OCI-LY7 (cell line): ENCODE measurements around the gene DOCK9. TPM values are rescaled to one million over a fixed set of nuclear protein-coding genes. Genes with fewer than 3 reads are reported as not detected.

ENCODE experiments used
- BruUV-seq: library from RNA; stranded (reverse); fragments of 400-500 nt; replicated peaks from 2 replicates; lab custom pipeline; 2021; lab: Mats Ljungman, UMichigan
- CTCF ChIA-PET: fragments of 300-600 bp; sonication (Branson Sonifier 250); formaldehyde crosslinking; loops from one replicate; lab custom pipeline; 2022; ENCODE audit warnings: antibody characterized with exemption; ENCODE audit not compliant: unreplicated experiment; lab: Charles Lee
- POLR2A ChIA-PET: fragments of 300-600 bp; sonication (Branson Sonifier 250); formaldehyde crosslinking; loops from one replicate; lab custom pipeline; 2022; ENCODE audit warnings: antibody characterized with exemption; lab: Charles Lee
- DNase-seq: peaks from one replicate; pipeline ENCODE4 v3.0.0-alpha.2; 2015; ENCODE audit warnings: low spot score
- H2AFZ ChIP-seq: fragments of 200-600 bp; sonication (generic), shearing (Covaris generic); 2 replicates; pipeline ENCODE4 v1.6.1; 2014; ENCODE audit warnings: mild to moderate bottlenecking, antibody characterized with exemption, low read length, moderate library complexity
- H3K27ac ChIP-seq: fragments of 200-600 bp; sonication (generic); 2 replicates; pipeline ENCODE4 v1.5.1; 2014; ENCODE audit warnings: mixed run types, low read depth, mild to moderate bottlenecking, moderate library complexity, low read length, inconsistent platforms; ENCODE audit not compliant: poor library complexity, severe bottlenecking
- H3K36me3 ChIP-seq: fragments of 200-600 bp; sonication (generic); 2 replicates; pipeline ENCODE4 v1.6.1; 2014; ENCODE audit warnings: mild to moderate bottlenecking, antibody characterized with exemption, low read length, moderate library complexity, mixed read lengths; ENCODE audit not compliant: insufficient read depth
- H3K4me1 ChIP-seq: fragments of 200-600 bp; sonication (generic); 2 replicates; pipeline ENCODE4 v1.5.1; 2014; ENCODE audit warnings: mild to moderate bottlenecking, low read length; ENCODE audit not compliant: insufficient read depth, poor library complexity, severe bottlenecking
- H3K4me2 ChIP-seq: fragments of 200-600 bp; sonication (generic); 2 replicates; pipeline ENCODE4 v1.6.1; 2014; ENCODE audit warnings: mild to moderate bottlenecking, low read length
- H3K4me3 ChIP-seq: fragments of 200-600 bp; sonication (generic); 2 replicates; pipeline ENCODE4 v1.5.1; 2014; ENCODE audit warnings: mild to moderate bottlenecking, low read depth, low read length; ENCODE audit not compliant: poor library complexity, severe bottlenecking
- H3K79me2 ChIP-seq: fragments of 200-600 bp; sonication (generic); 2 replicates; pipeline ENCODE4 v1.6.1; 2016; ENCODE audit warnings: low read depth, mild to moderate bottlenecking, low read length, moderate library complexity, mixed read lengths; ENCODE audit not compliant: insufficient read depth
- H3K9me2 ChIP-seq: fragments of 200-600 bp; sonication (generic); 2 replicates; pipeline ENCODE4 v1.6.1; 2016; ENCODE audit warnings: mild to moderate bottlenecking, low read length, mixed read lengths; ENCODE audit not compliant: insufficient read depth
- H3K9me3 ChIP-seq: fragments of 200-600 bp; sonication (generic); 2 replicates; pipeline ENCODE4 v1.6.1; 2014; ENCODE audit warnings: mild to moderate bottlenecking, mixed run types, low read length, mixed read lengths
- H4K20me1 ChIP-seq: fragments of 200-600 bp; sonication (generic); 2 replicates; pipeline ENCODE4 v1.6.1; 2014; ENCODE audit warnings: mild to moderate bottlenecking, antibody characterized with exemption, low read length, moderate library complexity, mixed read lengths; ENCODE audit not compliant: insufficient read depth
- EZH2phosphoT487 ChIP-seq: fragments of 200-600 bp; sonication (generic); IDR thresholded peaks from 2 replicates; pipeline ENCODE4 v1.6.1; 2018; ENCODE audit warnings: low read depth, borderline replicate concordance, mild to moderate bottlenecking, mixed run types, antibody characterized with exemption, low read length, moderate library complexity, mixed read lengths
- intact Hi-C: fragments of 100-400 bp; cut with micrococcal nuclease; formaldehyde crosslinking; loops from one replicate; pipeline ENCODE4 v1.10.0; 2022; ENCODE audit not compliant: unreplicated experiment
- total RNA-seq, 2 experiments: library from RNA; depleted of rRNA in 1 of 2; stranded (reverse); fragments of >200 nt in 1 of 2; shearing (Covaris generic) in 1 of 2; gene quantifications; 2 replicates each; pipeline ENCODE4 v1.2.3, GENCODE V29; 2014 to 2022
- TF ChIP-seq, protein P1 (sequence below): fragments of 200-600 bp; sonication (generic); conservative IDR thresholded peaks from 2 replicates; pipeline ENCODE4 v1.5.1; 2014; ENCODE audit warnings: mild to moderate bottlenecking, antibody characterized with exemption, low read length, moderate library complexity, mixed read lengths

DOCK9 gene
- total RNA-seq, 2 experiments from 2014 or later, result 24.0 to 28.0 TPM

DNA sequence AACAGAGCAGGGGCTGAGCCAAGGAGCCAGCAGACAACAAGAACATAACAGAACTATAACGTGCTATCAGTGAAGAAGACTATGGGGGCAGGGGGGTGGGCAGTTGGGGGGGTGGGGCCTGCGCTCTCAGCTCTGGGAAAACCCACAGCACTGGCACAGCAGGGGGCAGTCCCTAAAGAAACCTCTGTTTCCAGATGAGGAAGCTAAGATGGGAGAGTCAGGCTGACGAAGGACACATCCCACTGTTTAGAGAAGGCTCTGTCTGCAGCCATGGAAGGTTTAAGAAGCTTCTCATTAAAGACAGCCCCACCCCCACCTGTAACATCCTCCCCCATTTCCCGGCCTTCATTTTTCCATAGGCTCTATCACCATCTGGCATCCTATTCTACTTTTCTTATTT lies 7.1 kb upstream of the DOCK9 start:
- ChIA-PET POLR2A (interaction anchor here (0.6 to 1.5 kb wide), 2 partner anchors 9 to 734 kb away, joined by 3 to 4 read pairs; no protein-coding TSS in a partner anchor), CTCF (no interaction called here)
- no peaks in the 10 kb centered on the region for H3K9me2 ChIP-seq
- TF ChIP-seq, protein P1, sequence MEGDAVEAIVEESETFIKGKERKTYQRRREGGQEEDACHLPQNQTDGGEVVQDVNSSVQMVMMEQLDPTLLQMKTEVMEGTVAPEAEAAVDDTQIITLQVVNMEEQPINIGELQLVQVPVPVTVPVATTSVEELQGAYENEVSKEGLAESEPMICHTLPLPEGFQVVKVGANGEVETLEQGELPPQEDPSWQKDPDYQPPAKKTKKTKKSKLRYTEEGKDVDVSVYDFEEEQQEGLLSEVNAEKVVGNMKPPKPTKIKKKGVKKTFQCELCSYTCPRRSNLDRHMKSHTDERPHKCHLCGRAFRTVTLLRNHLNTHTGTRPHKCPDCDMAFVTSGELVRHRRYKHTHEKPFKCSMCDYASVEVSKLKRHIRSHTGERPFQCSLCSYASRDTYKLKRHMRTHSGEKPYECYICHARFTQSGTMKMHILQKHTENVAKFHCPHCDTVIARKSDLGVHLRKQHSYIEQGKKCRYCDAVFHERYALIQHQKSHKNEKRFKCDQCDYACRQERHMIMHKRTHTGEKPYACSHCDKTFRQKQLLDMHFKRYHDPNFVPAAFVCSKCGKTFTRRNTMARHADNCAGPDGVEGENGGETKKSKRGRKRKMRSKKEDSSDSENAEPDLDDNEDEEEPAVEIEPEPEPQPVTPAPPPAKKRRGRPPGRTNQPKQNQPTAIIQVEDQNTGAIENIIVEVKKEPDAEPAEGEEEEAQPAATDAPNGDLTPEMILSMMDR, result no peak
- TF ChIP-seq EZH2phosphoT487, result no peak
- H3K79me2 ChIP-seq, result no peaks in the 10 kb centered on the region
- no peaks in the 10 kb centered on the region for H3K4me1 ChIP-seq
- intact Hi-C loops, result no loop called here
- no peaks in the 10 kb centered on the region for H3K36me3 ChIP-seq
- H2AFZ ChIP-seq, result no peak overlapping the region
- BruUV-seq, result no TSS peak
- H3K4me3 ChIP-seq, result no peak overlapping the region
- no peaks in the 10 kb centered on the region for H3K9me3 ChIP-seq
- no peak overlapping the region for H3K27ac ChIP-seq
- H4K20me1 ChIP-seq, result no peaks in the 10 kb centered on the region
- DNase-seq, result no peak
- H3K4me2 ChIP-seq, result no peak overlapping the region

GRCh38 chr13:98984118-98984517 lies 6.3 kb upstream of the DOCK9 start:
- BruUV-seq, result no TSS peak
- ChIA-PET POLR2A (no interaction called here), CTCF (no interaction called here)
- Histone ChIP-seq H3K4me1 (no peaks in the 10 kb centered on the region), H3K4me3 (no peak overlapping the region), H3K4me2 (no peak overlapping the region), H4K20me1 (no peaks in the 10 kb centered on the region), H3K36me3 (no peaks in the 10 kb centered on the region), H3K9me3 (no peaks in the 10 kb centered on the region), H3K79me2 (no peaks in the 10 kb centered on the region), H3K27ac (no peak overlapping the region), H3K9me2 (no peaks in the 10 kb centered on the region), H2AFZ (no peak overlapping the region)
- intact Hi-C loops, result no loop called here
- no peak for DNase-seq
- TF ChIP-seq EZH2phosphoT487, result no peak

DNA sequence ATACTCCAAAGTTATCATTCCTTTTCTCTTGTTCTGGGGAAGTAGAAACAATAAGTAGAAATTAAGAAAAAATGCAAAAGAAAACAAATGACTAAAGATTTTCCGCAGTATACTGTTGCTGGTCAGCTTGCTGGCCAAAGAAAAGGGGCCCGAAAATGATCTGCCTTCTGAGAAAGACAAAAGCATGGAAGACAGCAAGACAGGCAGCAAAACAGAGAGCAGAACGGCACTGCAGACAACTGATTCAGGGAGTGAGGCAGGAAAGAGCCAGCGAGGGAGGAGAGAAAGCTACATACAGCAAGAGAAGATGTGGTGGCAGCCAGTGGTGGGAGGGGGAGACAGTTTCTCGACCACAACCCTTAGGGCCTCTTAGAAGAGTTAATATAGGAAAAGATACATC lies 5.3 kb upstream of the DOCK9 start:
- no peaks in the 10 kb centered on the region for H4K20me1 ChIP-seq
- H3K36me3 ChIP-seq, result no peaks in the 10 kb centered on the region
- H3K4me3 ChIP-seq, result no peak overlapping the region
- no peak overlapping the region for H3K4me2 ChIP-seq
- intact Hi-C loops, result no loop called here
- H3K79me2 ChIP-seq, result no peaks in the 10 kb centered on the region
- DNase-seq, result no peak
- no peaks in the 10 kb centered on the region for H3K9me3 ChIP-seq
- no TSS peak for BruUV-seq
- ChIA-PET POLR2A (no interaction called here), CTCF (no interaction called here)
- no peaks in the 10 kb centered on the region for H3K4me1 ChIP-seq
- no peak overlapping the region for H2AFZ ChIP-seq
- no peak overlapping the region for H3K27ac ChIP-seq
- no peaks in the 10 kb centered on the region for H3K9me2 ChIP-seq
- TF ChIP-seq, protein P1, result no peak
- no peak for TF ChIP-seq EZH2phosphoT487
